IgD-negative memory B cell (primary cell): Measurements from ENCODE around the gene RAB6A. TPM values are rescaled to one million over a fixed set of nuclear protein-coding genes. Genes with fewer than 3 reads are reported as not detected.

Experiments
- H3K27ac Mint-ChIP-seq, 3 donors: one replicate each; pipeline ENCODE4 v1.8.0; 2020 to 2022; ENCODE audit warnings: mild to moderate bottlenecking in 3 of 3, mixed read lengths in 3 of 3, moderate library complexity in 1 of 3
- H3K27me3 Mint-ChIP-seq: one replicate; pipeline ENCODE4 v1.8.0; 2021; ENCODE audit warnings: mixed read lengths
- H3K36me3 Mint-ChIP-seq: one replicate; pipeline ENCODE4 v1.8.0; 2020; ENCODE audit warnings: mild to moderate bottlenecking, mixed read lengths
- H3K4me1 Mint-ChIP-seq, 3 donors: one replicate each; pipeline ENCODE4 v1.8.0; 2020 to 2022; ENCODE audit warnings: mixed read lengths in 3 of 3, mild to moderate bottlenecking in 1 of 3
- H3K4me3 Mint-ChIP-seq, 4 donors: one replicate each; pipeline ENCODE4 v1.8.0; 2020 to 2022; ENCODE audit warnings: mild to moderate bottlenecking in 4 of 4, mixed read lengths in 4 of 4, moderate library complexity in 3 of 4
- H3K9me3 Mint-ChIP-seq, 3 donors: one replicate each; pipeline ENCODE4 v1.8.0; 2020 to 2021; ENCODE audit warnings: mixed read lengths in 3 of 3, mild to moderate bottlenecking in 1 of 3
- polyA plus RNA-seq: library from polyadenylated mRNA; unstranded; fragments of 300-500 nt; fragmentation: Illumina TruSeq; gene quantifications from one replicate; pipeline ENCODE4 v1.2.3, GENCODE V29; 2021

The RAB6A gene
- polyA plus RNA-seq, 1 donor from 2014 or later, result 93.4 TPM

- H3K27ac Mint-ChIP-seq, result peak overlapping the region; percentile 31 to 50 (median 33)
- no peaks in the 10 kb centered on the region for H3K27me3 Mint-ChIP-seq
- peaks cover 18 to 28% (median 20%) of the 10 kb centered on the region in 3 donors for H3K4me1 Mint-ChIP-seq
- no peaks in the 10 kb centered on the region for H3K9me3 Mint-ChIP-seq
- H3K4me3 Mint-ChIP-seq, result peak overlapping the region; percentile 66 to 91 (median 80)
- H3K36me3 Mint-ChIP-seq, result peaks cover 3% of the 10 kb centered on the region
Measured at GRCh38 chr11:73648571-73649046, 112.3 kb downstream of the RAB6A start.

- H3K27ac Mint-ChIP-seq, result peak overlapping the region in 2 of 3 donors; percentile 33 to 78
- H3K4me1 Mint-ChIP-seq, result peaks cover 18 to 28% (median 20%) of the 10 kb centered on the region in 3 donors
- no peaks in the 10 kb centered on the region for H3K9me3 Mint-ChIP-seq
- peak overlapping the region; percentile 66 to 93 (median 88) for H3K4me3 Mint-ChIP-seq
- H3K27me3 Mint-ChIP-seq, result no peaks in the 10 kb centered on the region
- peaks cover 3% of the 10 kb centered on the region for H3K36me3 Mint-ChIP-seq
Measured at GRCh38 chr11:73648121-73648520, 112.8 kb downstream of the RAB6A start.

DNA sequence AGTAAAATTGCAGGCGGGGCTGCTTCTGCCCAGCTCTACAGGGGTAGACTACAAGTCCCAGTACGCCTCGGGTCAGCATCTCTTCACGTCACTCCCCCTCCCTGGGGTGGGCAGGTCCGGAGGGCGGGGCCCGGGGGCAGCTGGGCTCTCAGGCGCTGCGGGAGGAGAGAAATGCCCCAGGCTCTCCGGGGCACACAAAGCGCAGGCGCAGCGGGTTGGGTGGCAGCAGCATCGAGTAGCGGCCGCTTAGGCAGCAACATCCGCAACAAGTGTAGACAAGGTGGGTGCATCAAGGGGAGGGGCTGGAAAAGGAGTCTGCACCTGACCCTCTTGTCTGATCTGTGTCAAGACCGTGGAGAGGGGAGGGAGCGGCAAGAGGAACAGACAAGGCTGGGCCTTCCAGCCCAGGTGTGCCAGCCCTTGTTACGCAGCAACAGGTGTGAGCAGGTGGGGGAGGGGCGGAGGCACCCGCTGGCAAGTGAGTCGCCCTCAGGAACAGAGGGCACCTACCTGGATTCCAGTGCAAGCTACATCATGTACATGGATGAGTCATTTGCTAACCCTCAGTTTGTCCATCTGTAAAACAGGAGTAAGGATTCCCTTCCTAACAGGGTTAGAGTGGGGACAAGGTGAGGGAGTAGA is 113.3 kb downstream of the RAB6A start:
- Mint-ChIP-seq H3K36me3 (peaks cover 3% of the 10 kb centered on the region), H3K27ac (peak overlapping the region; percentile 33 to 89 (median 82)), H3K27me3 (no peaks in the 10 kb centered on the region), H3K4me3 (peak overlapping the region; percentile 66 to 93 (median 88)), H3K9me3 (no peaks in the 10 kb centered on the region), H3K4me1 (peaks cover 18 to 28% (median 20%) of the 10 kb centered on the region in 3 donors)

- Mint-ChIP-seq H3K27me3 (no peaks in the 10 kb centered on the region), H3K9me3 (no peaks in the 10 kb centered on the region), H3K36me3 (no peaks in the 10 kb centered on the region), H3K27ac (peak within 1 kb of the TSS; percentile 58 to 89 (median 82)), H3K4me3 (peak within 1 kb of the TSS; percentile 66 to 93 (median 88)), H3K4me1 (peaks cover 18 to 28% (median 20%) of the 10 kb centered on the region in 3 donors)
Measured at GRCh38 chr11:73645972-73646631, 114.8 kb downstream of the RAB6A start, which contains the start of gene PLEKHB1. Gene PLEKHB1, plus strand, starts transcription at chr11:73646581. Its CDS starts 28 bp downstream, at chr11:73646609.

DNA sequence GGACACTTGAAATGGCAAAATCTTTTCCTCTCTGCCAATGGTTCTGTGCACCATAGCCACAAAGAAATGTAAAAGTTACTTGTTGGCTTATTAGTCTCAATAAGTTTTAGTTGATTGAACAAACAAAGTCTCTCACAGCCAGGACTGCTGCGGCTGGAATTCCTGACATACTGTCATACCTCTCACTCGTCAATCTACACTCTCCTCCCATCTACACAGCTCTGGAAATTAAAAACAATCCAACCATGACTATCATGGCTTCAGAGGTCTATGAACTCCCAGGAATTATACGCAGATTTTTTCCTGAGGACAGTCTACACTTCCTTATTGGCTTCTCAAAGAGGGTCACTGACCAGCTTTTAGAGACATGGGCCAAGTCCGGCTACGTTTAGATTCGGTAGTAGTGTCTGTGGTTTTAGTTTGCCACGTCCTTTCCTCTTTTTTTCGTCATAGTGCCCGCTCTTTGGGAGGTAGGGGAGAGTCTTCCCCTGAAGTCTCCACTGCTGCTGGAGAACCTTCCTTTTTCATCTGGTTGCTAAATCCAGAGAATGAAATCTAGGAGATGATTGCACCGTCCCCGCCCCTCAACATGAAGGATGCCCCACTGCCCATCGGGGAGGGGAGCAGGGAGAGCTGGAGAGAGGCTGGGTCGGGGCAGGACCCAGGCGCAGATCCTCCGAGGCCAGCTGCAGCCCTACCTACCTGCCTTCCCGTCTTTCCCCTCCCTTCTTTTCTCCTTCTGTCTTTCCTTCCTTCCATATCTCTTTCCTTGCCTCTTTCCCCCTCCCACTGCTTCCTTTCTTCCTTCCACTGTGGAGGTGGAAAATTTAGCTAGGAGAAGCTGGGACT is 115.5 kb downstream of the RAB6A start:
- Mint-ChIP-seq H3K4me1 (peaks cover 18 to 28% (median 20%) of the 10 kb centered on the region in 3 donors), H3K27me3 (no peaks in the 10 kb centered on the region), H3K9me3 (no peaks in the 10 kb centered on the region), H3K27ac (peak overlapping the region in 2 of 3 donors; percentile 42 to 53), H3K4me3 (peak overlapping the region in 2 of 4 donors; percentile 49 to 53), H3K36me3 (no peaks in the 10 kb centered on the region)

- H3K9me3 Mint-ChIP-seq, result no peaks in the 10 kb centered on the region
- H3K4me3 Mint-ChIP-seq, result no peak overlapping the region
- peaks cover under 1 to 4% (median 2%) of the 10 kb centered on the region in 3 donors for H3K4me1 Mint-ChIP-seq
- H3K27me3 Mint-ChIP-seq, result no peaks in the 10 kb centered on the region
- no peaks in the 10 kb centered on the region for H3K36me3 Mint-ChIP-seq
- H3K27ac Mint-ChIP-seq, result no peak overlapping the region
Measured at GRCh38 chr11:73641668-73642067, 119.2 kb downstream of the RAB6A start.

GRCh38 chr11:73640592-73640991 is 120.3 kb downstream of the RAB6A start:
- H3K36me3 Mint-ChIP-seq, result no peaks in the 10 kb centered on the region
- no peaks in the 10 kb centered on the region for H3K9me3 Mint-ChIP-seq
- peaks cover 0 to 2% (median 0%) of the 10 kb centered on the region in 3 donors for H3K4me1 Mint-ChIP-seq
- H3K27me3 Mint-ChIP-seq, result no peaks in the 10 kb centered on the region
- no peak overlapping the region for H3K27ac Mint-ChIP-seq
- H3K4me3 Mint-ChIP-seq, result no peak overlapping the region

GRCh38 chr11:73637012-73637411 is 123.9 kb downstream of the RAB6A start:
- H3K27me3 Mint-ChIP-seq, result peaks cover 2% of the 10 kb centered on the region
- H3K4me3 Mint-ChIP-seq, result no peak overlapping the region
- no peak overlapping the region for H3K27ac Mint-ChIP-seq
- no peaks in the 10 kb centered on the region for H3K4me1 Mint-ChIP-seq
- no peaks in the 10 kb centered on the region for H3K36me3 Mint-ChIP-seq
- no peaks in the 10 kb centered on the region for H3K9me3 Mint-ChIP-seq

- H3K27me3 Mint-ChIP-seq, result peaks cover 2% of the 10 kb centered on the region
- no peaks in the 10 kb centered on the region for H3K4me1 Mint-ChIP-seq
- H3K27ac Mint-ChIP-seq, result no peak overlapping the region
- no peaks in the 10 kb centered on the region for H3K36me3 Mint-ChIP-seq
- no peak overlapping the region for H3K4me3 Mint-ChIP-seq
- no peaks in the 10 kb centered on the region for H3K9me3 Mint-ChIP-seq
Measured at GRCh38 chr11:73636249-73636648, 124.6 kb downstream of the RAB6A start.

GRCh38 chr11:73635721-73636120 is 125.2 kb downstream of the RAB6A start:
- peak overlapping the region in 1 of 4 donors; percentile 9 for H3K4me3 Mint-ChIP-seq
- H3K27ac Mint-ChIP-seq, result no peak overlapping the region
- H3K27me3 Mint-ChIP-seq, result peaks cover 2% of the 10 kb centered on the region
- H3K4me1 Mint-ChIP-seq, result no peaks in the 10 kb centered on the region
- H3K9me3 Mint-ChIP-seq, result no peaks in the 10 kb centered on the region
- no peaks in the 10 kb centered on the region for H3K36me3 Mint-ChIP-seq

- H3K27ac Mint-ChIP-seq, result no peak overlapping the region
- no peaks in the 10 kb centered on the region for H3K36me3 Mint-ChIP-seq
- no peaks in the 10 kb centered on the region for H3K9me3 Mint-ChIP-seq
- H3K4me1 Mint-ChIP-seq, result no peaks in the 10 kb centered on the region
- H3K4me3 Mint-ChIP-seq, result no peak overlapping the region
- H3K27me3 Mint-ChIP-seq, result peaks cover 2% of the 10 kb centered on the region
Measured at GRCh38 chr11:73633999-73634398, 126.9 kb downstream of the RAB6A start.

DNA sequence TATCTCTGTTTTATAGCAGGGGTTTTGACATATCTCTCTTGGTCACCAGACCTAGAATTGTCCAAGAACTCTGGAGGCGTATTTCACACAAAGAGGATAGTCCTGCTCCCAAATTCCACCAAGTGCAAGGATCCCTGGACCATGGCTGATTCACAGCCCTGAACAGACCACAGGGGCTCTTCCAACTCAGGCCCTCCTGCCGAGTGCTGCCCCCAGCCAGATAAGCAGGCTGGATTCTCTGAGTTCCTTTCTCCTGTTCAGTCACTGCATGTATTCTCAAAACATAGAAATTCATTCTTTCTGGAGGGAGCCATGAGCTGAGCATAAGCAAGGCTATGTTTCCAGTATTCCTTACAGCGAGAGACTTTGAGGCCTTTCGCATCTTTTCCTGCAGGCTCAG is 127.9 kb downstream of the RAB6A start:
- peaks cover 2% of the 10 kb centered on the region for H3K27me3 Mint-ChIP-seq
- H3K9me3 Mint-ChIP-seq, result no peaks in the 10 kb centered on the region
- no peak overlapping the region for H3K27ac Mint-ChIP-seq
- no peaks in the 10 kb centered on the region for H3K4me1 Mint-ChIP-seq
- no peaks in the 10 kb centered on the region for H3K36me3 Mint-ChIP-seq
- peak overlapping the region in 1 of 4 donors; percentile 63 for H3K4me3 Mint-ChIP-seq

DNA sequence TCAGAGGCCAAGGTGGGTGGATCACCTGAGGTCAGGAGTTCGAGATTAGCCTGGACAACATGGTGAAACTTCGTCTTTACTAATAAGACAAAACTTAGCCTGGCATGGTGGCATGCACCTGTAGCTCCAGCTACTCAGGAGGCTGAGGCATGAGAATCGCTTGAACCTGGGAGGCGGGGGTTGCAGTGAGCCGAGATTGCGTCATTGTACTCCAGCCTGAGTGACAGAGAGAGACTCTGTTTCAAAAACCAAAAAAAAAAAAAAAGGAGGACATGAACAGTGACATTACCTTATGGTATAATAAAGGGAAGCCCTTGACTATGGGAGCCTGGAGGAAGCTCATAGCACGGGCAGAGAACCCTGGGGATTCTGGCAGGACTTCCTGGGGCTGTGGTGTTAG is 131.0 kb downstream of the RAB6A start:
- Mint-ChIP-seq H3K9me3 (no peaks in the 10 kb centered on the region), H3K36me3 (no peaks in the 10 kb centered on the region), H3K4me3 (no peak overlapping the region), H3K27ac (no peak overlapping the region), H3K27me3 (peaks cover 2% of the 10 kb centered on the region), H3K4me1 (no peaks in the 10 kb centered on the region)

DNA sequence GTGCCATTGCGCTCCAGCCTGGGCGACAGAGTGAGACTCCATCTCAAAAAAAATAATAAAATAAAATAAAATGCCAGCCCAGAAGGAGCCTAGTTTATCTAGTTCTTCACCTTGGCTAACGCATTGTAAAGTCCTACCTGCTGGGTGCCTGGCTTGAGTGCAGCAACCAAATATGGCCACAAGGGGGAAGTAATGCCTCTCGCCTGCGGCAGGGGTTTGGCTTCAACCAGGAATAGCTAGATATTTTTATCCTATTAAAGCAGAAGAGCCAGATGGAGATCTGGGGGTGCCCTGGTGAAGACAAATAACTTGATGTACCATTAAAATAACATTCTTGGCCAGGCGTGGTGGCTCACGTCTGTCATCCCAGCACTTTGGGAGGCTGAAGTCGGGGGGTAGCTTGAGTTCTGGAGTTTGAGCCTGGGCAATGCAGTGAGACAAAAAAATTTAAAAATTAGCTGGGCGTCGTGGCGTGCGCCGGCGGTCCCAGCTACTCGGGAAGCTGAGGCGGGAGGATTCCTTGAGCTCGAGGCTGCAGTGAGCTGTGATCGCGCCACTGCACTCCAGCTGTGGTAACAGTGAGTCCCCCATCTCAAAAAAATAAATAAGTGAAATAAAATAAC is 135.1 kb downstream of the RAB6A start:
- no peak overlapping the region for H3K4me3 Mint-ChIP-seq
- H3K36me3 Mint-ChIP-seq, result no peaks in the 10 kb centered on the region
- peaks cover 11% of the 10 kb centered on the region for H3K27me3 Mint-ChIP-seq
- peaks cover 2 to 8% (median 3%) of the 10 kb centered on the region in 3 donors for H3K4me1 Mint-ChIP-seq
- no peak overlapping the region for H3K27ac Mint-ChIP-seq
- no peaks in the 10 kb centered on the region for H3K9me3 Mint-ChIP-seq
